Uterus (tissue), 2 donors: ENCODE data around the gene BRAT1.

Experiments
- CTCF ChIP-seq, 4 experiments: fragments of 200-600 bp in 2 of 4; fragments of 450-650 bp in 2 of 4; sonication (generic) in 2 of 4; IDR thresholded peaks; one replicate each; pipeline ENCODE4 v1.5.1; 2016 to 2019; ENCODE audit warnings: antibody characterized with exemption in 4 of 4, mild to moderate bottlenecking in 2 of 4, moderate library complexity in 1 of 4
- POLR2A ChIP-seq, 2 donors: fragments of 450-650 bp; IDR thresholded peaks; one replicate each; pipeline ENCODE4 v1.6.1; 2016; ENCODE audit warnings: antibody characterized with exemption in 2 of 2, mild to moderate bottlenecking in 1 of 2, moderate library complexity in 1 of 2

- TF ChIP-seq POLR2A (IDR thresholded peaks at IDR 0.05) (no peak), CTCF (IDR thresholded peaks at IDR 0.05) (no peak)
Observed at GRCh38 chr7:2582006-2582735, 26.8 kb upstream of the BRAT1 start.
